ENCODE results near the gene AKAP11.

GRCh38 chr13:42329239-42329638 lies 57.3 kb downstream of the AKAP11 start:
- TF ChIP-seq POLR2AphosphoS5 (IDR thresholded peaks at IDR 0.05; ENCODE audit: borderline replicate concordance, low read depth, low read length) = no peak
- TF ChIP-seq EZH2 (IDR thresholded peaks at IDR 0.05) = no peak
- no peak for TF ChIP-seq FOXP2 (optimal IDR thresholded peaks at IDR 0.05; ENCODE audit: control extremely low read depth, extremely low read length, insufficient read depth)

Data from SK-N-MC (cell line).